Aorta (tissue), 5 donors: ENCODE measurements around the gene AUP1. TPM values are rescaled to one million over a fixed set of nuclear protein-coding genes. Genes with fewer than 3 reads are reported as not detected.

ENCODE experiments used
- ATAC-seq: fragments of 200-7000 bp; cut with Tn5 transposase; one replicate; pipeline ENCODE4 v1.9.1; 2022; ENCODE audit warnings: moderate library complexity; ENCODE audit not compliant: low FRiP score
- DNase-seq, 2 donors: peaks; one replicate each; pipeline ENCODE4 v3.0.0-alpha.2; 2020
- H3K27ac ChIP-seq, 2 donors: one replicate each; pipeline ENCODE4 v1.5.1; 2013; ENCODE audit warnings: low read length in 2 of 2, mild to moderate bottlenecking in 2 of 2, moderate library complexity in 2 of 2, control low read depth in 1 of 2, inconsistent platforms in 1 of 2, low read depth in 1 of 2
- H3K27me3 ChIP-seq, 2 donors: one replicate each; pipeline ENCODE4 v1.6.1; 2013; ENCODE audit warnings: control low read depth in 1 of 2, low read length in 1 of 2, mild to moderate bottlenecking in 1 of 2, moderate library complexity in 1 of 2; ENCODE audit not compliant: insufficient read depth in 2 of 2, control insufficient read depth in 1 of 2
- H3K36me3 ChIP-seq, 2 donors: one replicate each; pipeline ENCODE4 v1.6.1; 2013; ENCODE audit warnings: control low read depth in 1 of 2, low read length in 1 of 2, mild to moderate bottlenecking in 1 of 2; ENCODE audit not compliant: insufficient read depth in 2 of 2, control insufficient read depth in 1 of 2
- H3K4me1 ChIP-seq, 2 donors: one replicate each; pipeline ENCODE4 v1.6.1; 2013; ENCODE audit warnings: low read length in 2 of 2, control low read depth in 1 of 2, mild to moderate bottlenecking in 1 of 2, moderate library complexity in 1 of 2; ENCODE audit not compliant: insufficient read depth in 2 of 2, control insufficient read depth in 1 of 2
- H3K4me3 ChIP-seq, 2 donors: one replicate each; pipeline ENCODE4 v1.5.1; 2013; ENCODE audit warnings: low read length in 2 of 2, control low read depth in 1 of 2, mild to moderate bottlenecking in 1 of 2
- H3K9me3 ChIP-seq: one replicate; pipeline ENCODE4 v1.6.1; 2013; ENCODE audit warnings: mild to moderate bottlenecking, low read length; ENCODE audit not compliant: control insufficient read depth
- WGBS, 2 donors: extraction: QIAGEN DNeasy Blood & Tissue Kit; methylation state at CpG; one replicate each; pipeline ENCODE4 v1.1.7; 2013; 5-methylcytosine and 5-hydroxymethylcytosine counted together
- intact Hi-C, 2 donors: fragments of 100-400 bp; cut with DNase I; formaldehyde crosslinking; loops; one replicate each; pipeline versions ENCODE4 v1.14.2 to v1.15.0; 2022
- polyA plus RNA-seq, 2 donors: library from polyadenylated mRNA; stranded (reverse); fragments of 200-250 nt; gene quantifications; one replicate each; pipeline ENCODE4 v1.2.3, GENCODE V29; 2013
- total RNA-seq, 2 donors: library from RNA; stranded (reverse); fragmentation: NEBNext Ultra II Directional; extraction: Animal tissue kit (Norgen Biotek cat#: 25700); gene quantifications; one replicate each; pipeline ENCODE4 v1.2.1, GENCODE V29; 2021
- donor health status: healthy with polysubstance abuse.
- donor health status: Bipolar disorder and iron deficiency.
- donor health status: DM: no; HTN: no; CAD: no.
- donor health status: DM: no; HTN: no; CAD: no.
- donor health status: DM: yes; HTN: yes; CAD: no.

AUP1 gene
- total and polyA plus RNA-seq, 4 donors, result 49.5 to 279 (median 79.2) TPM

- Histone ChIP-seq H3K4me3 (peak overlapping the region; percentile 50 to 62), H3K9me3 (no peaks in the 10 kb centered on the region), H3K27ac (no peak overlapping the region), H3K36me3 (no peaks in the 10 kb centered on the region), H3K4me1 (peaks cover 0 to 3% of the 10 kb centered on the region in 2 donors), H3K27me3 (no peaks in the 10 kb centered on the region)
- intact Hi-C loops, result no loop called here
- no peak for ATAC-seq
- peak in 1 of 2 donors; percentile 12 for DNase-seq
- 43 to 44% methylated on average over 3 of the region's 3 CpGs for WGBS, 2 donors
Observed at GRCh38 chr2:74481431-74481830, 48.1 kb downstream of the AUP1 start.

Other genes with a start within 250 kb of the AUP1 start
- gene SLC4A5, start 186.3 kb downstream of the AUP1 start, total RNA-seq, result 1 to 10 TPM; 6.2 to 7.3 TPM
- gene SLC4A5, start 186.3 kb downstream of the AUP1 start, polyA plus RNA-seq, result 1 to 10 TPM in 1 of 2 donors, not detected in 1; 1.6 TPM
- gene DCTN1, start 149.4 kb downstream of the AUP1 start, total RNA-seq, result 100 to 1,000 TPM; 141 to 158 TPM
- 100 to 1,000 TPM in 1 of 2 donors, 10 to 100 TPM in 1; 73.8 to 106 TPM for gene DCTN1, start 149.4 kb downstream of the AUP1 start, polyA plus RNA-seq
- 1 to 10 TPM; 1.4 to 3.1 TPM for gene C2orf81, start 108.1 kb downstream of the AUP1 start, total RNA-seq
- gene C2orf81, start 108.1 kb downstream of the AUP1 start, polyA plus RNA-seq, result 1 to 10 TPM; 1.3 to 4.5 TPM
- gene WDR54, start 108.0 kb downstream of the AUP1 start, total RNA-seq, result 10 to 100 TPM in 1 of 2 donors, 1 to 10 TPM in 1; 6.3 to 10.2 TPM
- gene WDR54, start 108.0 kb downstream of the AUP1 start, polyA plus RNA-seq, result 10 to 100 TPM in 1 of 2 donors, 1 to 10 TPM in 1; 6.5 to 19.9 TPM
- gene RTKN, start 87.8 kb downstream of the AUP1 start, total RNA-seq, result 10 to 100 TPM; 11.7 to 27.7 TPM
- 10 to 100 TPM; 10.3 to 19.5 TPM for gene RTKN, start 87.8 kb downstream of the AUP1 start, polyA plus RNA-seq
- 10 to 100 TPM; 29.3 to 38.2 TPM for gene INO80B, start 74.6 kb downstream of the AUP1 start, total RNA-seq
- 10 to 100 TPM; 18.2 to 60.9 TPM for gene INO80B, start 74.6 kb downstream of the AUP1 start, polyA plus RNA-seq
- 10 to 100 TPM; 38.1 to 56.5 TPM for gene WBP1, start 71.3 kb downstream of the AUP1 start, total RNA-seq
- 100 to 1,000 TPM in 1 of 2 donors, 10 to 100 TPM in 1; 59.2 to 149 TPM for gene WBP1, start 71.3 kb downstream of the AUP1 start, polyA plus RNA-seq
- 10 to 100 TPM; 33.4 to 45.1 TPM for gene MOGS, start 64.3 kb downstream of the AUP1 start, total RNA-seq
- gene MOGS, start 64.3 kb downstream of the AUP1 start, polyA plus RNA-seq, result 10 to 100 TPM; 13.8 to 36.2 TPM
- gene MRPL53, start 57.0 kb downstream of the AUP1 start, total RNA-seq, result 10 to 100 TPM; 56.6 to 63.1 TPM
- 10 to 100 TPM; 55.1 to 55.8 TPM for gene MRPL53, start 57.0 kb downstream of the AUP1 start, polyA plus RNA-seq
- gene CCDC142, start 46.7 kb downstream of the AUP1 start, total RNA-seq, result 10 to 100 TPM; 16.1 to 26.0 TPM
- 1 to 10 TPM; 3.4 to 9.3 TPM for gene CCDC142, start 46.7 kb downstream of the AUP1 start, polyA plus RNA-seq
- gene TTC31, start 46.6 kb downstream of the AUP1 start, total RNA-seq, result 10 to 100 TPM; 19.2 to 29.5 TPM
- gene TTC31, start 46.6 kb downstream of the AUP1 start, polyA plus RNA-seq, result 10 to 100 TPM in 1 of 2 donors, 1 to 10 TPM in 1; 4.0 to 18.4 TPM
- gene LBX2, start 30.1 kb downstream of the AUP1 start, total RNA-seq, result under 1 TPM; 0.75 to 0.87 TPM
- gene LBX2, start 30.1 kb downstream of the AUP1 start, polyA plus RNA-seq, result 1 to 10 TPM in 1 of 2 donors, under 1 TPM in 1; 0.88 to 1.7 TPM
- gene PCGF1, start 22.0 kb downstream of the AUP1 start, total RNA-seq, result 10 to 100 TPM; 13.3 to 15.9 TPM
- 10 to 100 TPM in 1 of 2 donors, 1 to 10 TPM in 1; 8.0 to 17.5 TPM for gene PCGF1, start 22.0 kb downstream of the AUP1 start, polyA plus RNA-seq
- gene TLX2, start 15.3 kb downstream of the AUP1 start, total RNA-seq, result not detected
- not detected for gene TLX2, start 15.3 kb downstream of the AUP1 start, polyA plus RNA-seq
- under 1 TPM in 1 of 2 donors, not detected in 1; 0.24 TPM for gene DQX1, start 3.5 kb downstream of the AUP1 start, total RNA-seq
- gene DQX1, start 3.5 kb downstream of the AUP1 start, polyA plus RNA-seq, result 1 to 10 TPM in 1 of 2 donors, not detected in 1; 4.1 TPM
- gene HTRA2, start 227 bp upstream of the AUP1 start, total RNA-seq, result 10 to 100 TPM; 31.9 to 35.4 TPM
- gene HTRA2, start 227 bp upstream of the AUP1 start, polyA plus RNA-seq, result 10 to 100 TPM; 27.4 to 46.9 TPM
- gene LOXL3, start 24.2 kb upstream of the AUP1 start, total RNA-seq, result 10 to 100 TPM; 18.9 to 27.1 TPM
- gene LOXL3, start 24.2 kb upstream of the AUP1 start, polyA plus RNA-seq, result 10 to 100 TPM in 1 of 2 donors, 1 to 10 TPM in 1; 6.4 to 16.9 TPM
- gene DOK1, start 25.0 kb upstream of the AUP1 start, total RNA-seq, result 10 to 100 TPM; 18.2 to 19.6 TPM
- 10 to 100 TPM; 14.9 to 16.3 TPM for gene DOK1, start 25.0 kb upstream of the AUP1 start, polyA plus RNA-seq
- 1 to 10 TPM in 1 of 2 donors, not detected in 1; 1.3 TPM for gene M1AP, start 118.6 kb upstream of the AUP1 start, total RNA-seq
- gene M1AP, start 118.6 kb upstream of the AUP1 start, polyA plus RNA-seq, result not detected
- gene SEMA4F, start 124.5 kb upstream of the AUP1 start, total RNA-seq, result 10 to 100 TPM in 1 of 2 donors, 1 to 10 TPM in 1; 7.7 to 10.8 TPM
- 1 to 10 TPM; 1.4 to 6.7 TPM for gene SEMA4F, start 124.5 kb upstream of the AUP1 start, polyA plus RNA-seq